NCI-H1436 (cell line): ENCODE data around the gene PLCD1.
"Not testable (repeated sequence)": the region's sequence is repeated elsewhere in the genome, so short reads cannot be mapped to it uniquely, and the experiment has no call there.

Experiments
- DNase-seq: peaks from one replicate; lab custom pipeline; 2025; lab: John Stamatoyannopoulos, UW

PLCD1 gene

DNA sequence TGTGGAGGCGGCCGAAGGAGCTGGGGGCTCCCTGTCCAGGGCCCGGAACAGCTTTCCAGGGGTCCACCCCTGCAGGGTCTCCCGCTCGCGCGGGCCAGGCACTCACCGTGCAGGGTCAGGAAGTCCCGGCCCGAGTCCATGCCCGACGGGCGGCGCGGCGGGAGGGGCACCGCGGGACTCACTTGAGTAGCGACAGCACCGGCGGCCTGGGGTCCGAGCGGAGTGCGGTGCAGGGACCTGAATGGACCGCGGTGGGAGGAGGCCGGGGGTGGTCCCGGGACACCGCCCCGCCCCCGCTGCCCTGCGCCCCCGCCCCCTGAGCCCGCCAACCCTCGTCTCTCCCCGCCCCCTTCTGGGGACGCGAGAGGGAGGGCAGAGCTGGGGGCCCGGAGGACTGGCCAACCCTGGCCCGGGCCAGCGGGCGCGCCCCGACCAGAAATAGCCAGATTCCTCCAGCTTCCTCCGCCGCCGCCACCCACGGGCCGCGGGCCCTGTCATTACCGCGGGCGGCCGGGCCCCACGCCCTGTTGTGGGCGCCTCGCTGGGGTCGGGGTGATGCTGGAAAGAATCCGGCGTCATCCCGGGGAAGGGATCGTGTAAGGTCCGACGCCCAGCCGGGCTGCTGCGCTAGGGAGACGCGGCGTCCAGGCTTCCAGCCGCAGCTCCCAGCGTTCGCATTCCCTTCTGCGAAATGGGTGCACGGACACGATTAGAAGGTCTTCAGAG, at the start of gene PLCD1:
Gene PLCD1 (minus strand): TSS at position 243 of the 726 bp plus-strand sequence. CDS start 103 bp downstream, at position 140.
- no peak for DNase-seq

DNA sequence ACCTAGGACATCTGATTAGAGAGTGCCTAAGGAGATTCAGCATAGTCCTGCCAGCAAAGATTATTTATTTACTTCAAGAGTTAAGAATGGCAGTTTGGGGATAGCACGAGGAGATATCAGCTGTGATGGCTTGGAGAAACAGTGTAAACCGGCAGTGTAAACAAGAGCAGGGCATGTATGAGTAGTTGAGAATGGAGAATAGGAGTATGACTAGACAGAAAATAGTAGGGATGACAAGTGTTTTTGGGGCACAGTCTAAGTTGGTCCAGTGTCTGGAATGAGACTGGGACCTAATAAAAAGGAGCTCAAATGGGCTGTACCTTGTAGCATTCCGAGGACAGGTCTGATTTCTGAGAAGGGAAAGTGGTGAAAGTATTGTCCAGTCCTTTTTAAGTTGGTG, 47.6 kb upstream of the PLCD1 start:
- not testable (repeated sequence) for DNase-seq

DNA sequence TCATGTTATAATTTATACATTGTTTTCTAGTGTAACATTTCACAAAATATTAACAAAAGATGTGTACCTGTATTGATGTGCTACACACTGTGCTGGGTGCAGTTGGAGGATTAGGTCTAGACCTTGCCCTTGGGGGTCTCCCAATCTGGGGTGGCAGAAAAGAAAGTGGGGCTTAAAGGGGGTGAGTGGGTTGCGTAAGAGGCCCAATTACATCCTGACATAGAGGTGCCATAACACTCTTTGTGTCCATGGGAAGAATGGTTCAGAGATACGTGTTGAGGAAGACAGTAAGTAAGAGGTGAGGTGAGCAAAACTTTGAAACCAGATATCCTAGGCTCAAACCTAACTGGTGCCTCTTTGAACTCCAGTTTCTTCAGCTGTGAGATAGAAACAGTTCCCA, 40.6 kb upstream of the PLCD1 start:
- no peak for DNase-seq

DNA sequence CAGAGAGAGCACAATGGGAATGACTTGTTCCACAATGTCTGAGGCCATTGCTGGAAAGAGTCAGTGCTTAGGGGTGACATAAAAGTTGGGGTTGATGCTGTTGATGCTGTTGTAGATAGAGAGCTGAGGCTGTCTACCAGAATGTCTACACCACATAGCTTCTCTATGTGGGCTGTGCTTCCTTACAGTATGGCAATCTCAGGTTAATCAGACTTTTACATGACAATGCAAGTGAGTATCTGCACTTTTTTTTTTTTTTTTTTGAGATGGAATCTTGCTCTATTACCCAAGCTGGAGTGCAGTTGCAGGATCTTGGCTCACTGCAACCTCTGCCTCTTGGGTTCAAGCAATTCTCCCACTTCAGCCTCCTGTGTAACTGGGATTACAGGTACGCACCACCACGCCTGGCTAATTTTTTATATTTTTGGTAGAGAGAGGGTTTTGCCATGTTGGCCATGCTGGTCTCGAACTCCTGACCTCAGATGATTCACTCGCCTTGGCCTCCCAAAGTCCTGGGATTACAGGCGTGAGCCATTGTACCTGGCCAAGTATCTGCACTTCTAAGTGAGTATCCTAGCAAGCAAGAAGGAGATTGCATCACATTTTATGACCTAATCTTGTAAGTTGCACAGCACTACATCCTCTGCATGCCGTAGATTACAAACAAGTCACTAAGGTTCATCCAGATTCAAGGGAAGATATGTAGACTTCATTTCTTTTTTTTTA, 38.2 kb upstream of the PLCD1 start:
- DNase-seq: no peak

DNA sequence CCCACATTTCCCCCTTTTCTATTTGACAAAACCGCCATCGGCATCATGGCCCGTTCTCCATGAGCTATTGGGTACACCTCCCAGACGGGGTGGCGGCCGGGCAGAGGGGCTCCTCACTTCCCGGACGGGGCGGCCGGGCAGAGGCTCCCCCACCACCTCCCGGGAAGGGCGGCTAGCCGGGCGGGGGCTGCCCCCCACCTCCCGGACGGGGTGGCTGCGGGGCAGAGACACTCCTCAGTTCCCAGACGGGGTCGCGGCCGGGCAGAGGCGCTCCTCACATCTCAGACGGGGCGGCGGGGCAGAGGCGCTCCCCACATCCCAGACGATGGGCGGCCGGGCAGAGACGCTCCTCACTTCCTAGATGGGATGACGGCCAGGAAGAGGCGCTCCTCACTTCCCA, 35.0 kb upstream of the PLCD1 start:
- DNase-seq: not testable (repeated sequence)

DNA sequence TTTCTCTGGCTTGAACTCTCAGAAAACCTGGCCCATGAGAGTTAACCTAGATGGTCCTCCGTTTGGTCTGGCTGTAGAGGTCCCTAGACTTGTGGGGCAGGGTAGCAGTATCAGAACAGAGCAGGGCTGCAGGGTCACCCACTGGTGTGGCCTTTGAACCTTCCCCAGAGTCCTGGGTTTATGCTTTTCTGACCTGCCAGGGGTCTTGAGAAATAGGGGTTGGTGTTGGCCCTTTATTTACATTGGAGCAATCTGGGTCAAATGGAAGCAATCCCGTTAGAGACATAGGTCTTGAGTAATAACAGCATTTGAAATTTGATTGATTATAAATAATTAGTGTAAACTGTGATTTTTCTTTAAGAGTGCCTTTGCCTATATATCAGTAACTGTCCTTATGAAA, 33.4 kb upstream of the PLCD1 start:
- no peak for DNase-seq

DNA sequence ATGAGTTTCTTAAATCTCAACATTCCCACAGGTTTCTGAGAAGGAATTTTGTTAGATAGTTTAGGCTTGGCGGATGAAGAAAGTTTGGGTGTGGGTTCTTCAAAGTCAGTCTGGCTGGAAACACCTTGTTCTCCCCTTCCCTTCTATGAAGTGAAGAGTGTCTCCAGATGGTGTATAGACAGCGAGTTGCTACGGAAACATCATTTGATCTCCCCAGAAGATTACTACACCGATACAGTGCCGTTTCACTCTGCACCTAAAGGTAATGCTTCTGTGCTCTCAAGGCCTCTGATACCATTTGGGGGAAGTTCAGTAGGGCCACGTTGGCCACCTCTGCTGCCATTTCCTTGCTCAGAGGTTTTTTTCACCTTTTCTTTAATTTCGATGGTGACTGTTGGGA, 30.1 kb upstream of the PLCD1 start:
- no peak for DNase-seq

DNA sequence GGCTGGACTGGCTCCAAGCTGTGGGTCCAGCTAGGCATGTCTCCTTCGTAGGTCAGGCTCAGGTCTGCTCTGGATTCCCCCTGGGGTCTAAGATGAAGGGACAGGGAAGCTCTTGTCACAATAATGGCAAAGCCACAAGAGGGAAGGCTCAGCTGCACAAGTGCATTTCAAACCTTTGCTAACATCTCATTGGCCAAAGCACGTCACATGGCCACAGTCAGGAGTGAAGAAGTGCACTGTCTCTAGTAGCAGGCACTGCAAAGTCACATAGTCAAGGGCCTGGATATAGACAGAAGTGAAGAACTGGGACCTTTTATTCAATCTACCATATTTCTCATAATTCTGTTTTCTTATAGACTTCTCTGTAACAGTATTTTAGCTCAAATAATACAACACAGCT, 29.7 kb upstream of the PLCD1 start:
- no peak for DNase-seq

DNA sequence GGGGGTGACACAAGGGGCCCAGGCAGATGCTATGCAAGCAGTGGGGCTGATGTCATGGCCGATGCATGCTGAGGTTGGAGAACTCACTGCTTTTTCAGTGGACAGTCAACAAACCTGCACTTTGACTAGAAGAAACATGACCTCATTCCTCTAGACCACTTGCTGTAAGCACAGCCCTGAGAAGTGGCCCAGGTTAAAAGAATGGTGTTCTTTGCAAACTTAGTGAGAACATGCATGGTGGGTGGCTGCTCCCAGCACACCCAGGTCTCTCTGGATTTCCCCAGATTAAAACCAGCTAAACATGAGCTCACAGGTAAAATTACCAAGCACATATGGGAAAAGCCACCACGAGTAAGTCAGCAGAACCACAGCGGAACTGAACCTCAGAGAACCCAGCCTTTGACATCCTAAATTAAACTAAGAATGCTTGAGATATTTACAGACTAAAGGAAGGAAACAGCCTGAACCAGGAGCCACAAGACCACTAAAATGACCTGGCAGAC, 25.1 kb upstream of the PLCD1 start:
- DNase-seq: no peak

DNA sequence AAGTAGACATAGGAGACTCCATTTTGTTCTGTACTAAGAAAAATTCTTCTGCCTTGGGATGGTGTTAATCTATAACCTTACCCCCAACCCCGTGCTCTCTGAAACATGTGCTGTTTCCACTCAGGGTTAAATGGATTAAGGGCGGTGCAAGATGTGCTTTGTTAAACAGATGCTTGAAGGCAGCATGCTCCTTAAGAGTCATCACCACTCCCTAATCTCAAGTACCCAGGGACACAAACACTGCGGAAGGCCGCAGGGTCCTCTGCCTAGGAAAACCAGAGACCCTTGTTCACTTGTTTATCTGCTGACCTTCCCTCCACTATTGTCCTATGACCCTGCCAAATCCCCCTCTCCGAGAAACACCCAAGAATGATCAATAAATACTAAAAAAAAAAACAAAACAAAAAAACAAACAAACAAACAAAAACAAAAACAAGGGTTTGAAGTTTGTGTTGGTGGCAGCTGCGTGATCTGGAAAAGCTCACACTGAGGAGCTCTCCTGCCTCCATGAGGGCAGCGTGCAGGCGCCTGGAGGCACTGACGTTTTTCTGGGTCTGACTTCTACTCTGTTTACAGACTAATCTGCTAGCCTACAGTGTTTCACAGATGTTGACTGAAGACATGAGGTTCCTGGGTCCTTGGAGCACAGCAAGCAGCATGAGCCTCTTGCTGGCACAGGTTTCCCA, 24.5 kb upstream of the PLCD1 start:
- not testable (repeated sequence) for DNase-seq

DNA sequence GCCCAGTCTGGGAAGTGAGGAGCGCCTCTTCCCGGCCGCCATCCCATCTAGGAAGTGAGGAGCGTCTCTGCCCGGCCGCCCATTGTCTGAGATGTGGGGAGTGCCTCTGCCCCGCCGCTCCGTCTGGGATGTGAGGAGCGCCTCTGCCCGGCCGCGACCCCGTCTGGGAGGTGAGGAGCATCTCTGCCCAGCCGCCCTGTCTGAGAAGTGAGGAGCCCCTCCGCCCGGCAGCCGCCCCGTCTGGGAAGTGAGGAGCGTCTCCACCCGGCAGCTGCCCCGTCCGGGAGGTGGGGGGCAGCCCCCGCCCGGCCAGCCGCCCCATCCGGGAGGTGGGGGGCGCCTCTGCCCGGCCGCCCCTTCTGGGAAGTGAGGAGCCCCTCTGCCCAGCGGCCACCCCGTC, 23.8 kb upstream of the PLCD1 start:
- not testable (repeated sequence) for DNase-seq

DNA sequence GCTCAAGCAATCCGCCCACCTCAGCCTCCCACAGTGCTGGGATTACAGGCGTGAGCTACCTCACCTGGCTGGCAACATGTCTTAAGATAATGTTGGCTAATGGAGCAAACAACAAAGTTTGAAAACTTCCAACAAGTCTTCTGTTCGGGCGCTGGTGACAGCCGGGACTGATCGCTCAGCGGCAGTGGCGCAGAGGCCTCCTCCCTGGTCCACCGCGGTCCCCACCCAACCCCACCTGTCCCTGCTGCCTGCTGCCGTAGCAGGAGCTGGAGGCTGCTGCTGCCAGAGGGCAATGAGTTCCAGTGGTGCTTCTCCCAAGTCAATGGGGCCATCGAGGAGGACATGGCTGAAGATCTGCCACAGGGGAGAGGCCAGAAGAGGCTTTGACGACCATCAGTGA, 21.7 kb upstream of the PLCD1 start:
- DNase-seq: no peak

DNA sequence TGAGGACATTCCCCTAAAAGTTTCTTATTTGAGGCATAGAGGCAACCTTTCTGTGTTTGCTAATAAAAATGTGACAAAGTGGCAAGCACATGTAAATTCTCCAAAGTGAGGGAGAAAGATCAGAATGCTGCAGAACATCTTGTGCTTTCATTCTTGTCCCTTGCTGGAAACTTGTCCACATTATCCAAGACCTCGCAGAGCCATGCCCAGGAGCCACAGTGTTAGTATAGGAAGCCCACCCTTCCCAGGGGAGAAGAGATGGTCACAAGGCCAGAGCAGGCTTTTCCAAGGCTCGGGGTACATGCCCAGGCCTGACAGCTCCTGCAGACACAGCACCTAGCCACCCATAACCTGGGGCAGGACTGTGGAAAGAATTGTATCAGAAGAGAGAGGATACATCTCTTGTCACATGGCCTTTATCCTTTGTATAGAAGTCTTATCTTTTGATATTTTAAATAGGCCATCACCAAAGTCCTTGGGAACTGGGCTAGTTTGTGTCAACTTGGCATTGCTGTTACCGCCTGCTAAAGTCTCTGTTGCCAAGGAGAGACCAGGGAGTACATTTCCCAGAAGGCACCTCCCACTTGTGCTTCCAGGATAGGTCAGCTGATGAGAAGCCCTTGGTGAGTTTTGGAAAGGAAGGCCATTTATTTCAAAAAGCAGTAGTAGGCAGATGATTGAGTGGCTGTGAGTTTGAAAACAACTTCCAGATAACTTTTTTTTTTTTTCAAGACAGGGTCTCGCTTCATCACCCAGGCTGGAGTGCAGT, 20.1 kb upstream of the PLCD1 start:
- DNase-seq: no peak

DNA sequence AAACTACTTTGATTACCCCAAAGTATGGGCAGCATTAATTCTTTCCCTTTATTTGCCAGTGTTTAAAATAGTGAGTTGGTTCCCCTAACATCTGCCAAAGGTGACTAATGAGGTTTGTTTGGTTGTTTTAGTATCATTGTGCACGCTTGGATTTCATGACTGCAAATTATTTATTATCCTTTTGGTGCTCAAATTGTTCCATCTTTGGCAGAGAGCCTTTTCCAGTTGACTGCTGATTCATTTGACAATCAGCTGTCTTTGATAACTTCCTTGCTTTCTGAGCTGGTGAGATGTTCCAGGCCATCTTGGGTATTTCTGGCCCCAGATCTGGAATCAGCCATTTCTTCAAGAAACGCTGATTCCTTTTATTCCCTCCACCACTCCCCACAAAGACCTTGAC, 18.5 kb upstream of the PLCD1 start:
- DNase-seq: no peak

DNA sequence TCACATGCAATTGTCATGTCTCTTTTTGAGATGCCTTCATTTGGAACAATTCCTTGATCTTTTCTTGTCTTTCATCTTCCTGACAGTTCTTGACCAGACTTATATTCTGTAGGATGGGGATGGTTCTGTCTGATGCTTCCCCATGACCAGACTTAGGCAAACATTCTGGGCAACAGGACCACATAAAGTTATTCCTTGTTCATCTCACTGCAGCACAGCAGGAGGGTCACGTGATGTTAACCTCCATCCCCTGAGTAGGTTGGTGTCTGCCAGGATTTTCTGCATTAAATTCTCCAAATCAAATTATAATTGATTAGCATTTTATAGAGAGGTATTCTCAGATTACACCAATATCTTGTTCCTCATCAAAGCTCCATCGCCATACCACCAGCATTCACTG, 17.4 kb upstream of the PLCD1 start:
- DNase-seq: no peak

DNA sequence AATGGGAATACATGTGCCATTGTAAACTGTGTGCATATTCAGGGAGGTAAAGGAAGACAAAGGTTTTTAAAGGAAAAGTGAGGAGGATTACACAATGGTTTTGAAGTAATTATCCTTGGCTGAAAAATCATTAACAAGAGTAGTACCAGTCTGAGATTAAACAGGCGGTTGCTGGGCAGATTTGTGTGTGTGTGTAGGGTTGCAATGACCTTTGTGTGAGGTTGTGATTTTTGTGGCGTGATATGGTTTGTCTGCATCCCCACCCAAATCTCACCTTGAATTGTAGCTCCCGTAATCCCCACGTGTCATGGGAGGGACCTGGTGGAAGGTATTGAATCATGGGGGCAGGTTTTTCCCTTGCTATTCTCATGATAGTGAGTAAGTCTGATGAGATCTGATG, 16.6 kb upstream of the PLCD1 start:
- DNase-seq: no peak

DNA sequence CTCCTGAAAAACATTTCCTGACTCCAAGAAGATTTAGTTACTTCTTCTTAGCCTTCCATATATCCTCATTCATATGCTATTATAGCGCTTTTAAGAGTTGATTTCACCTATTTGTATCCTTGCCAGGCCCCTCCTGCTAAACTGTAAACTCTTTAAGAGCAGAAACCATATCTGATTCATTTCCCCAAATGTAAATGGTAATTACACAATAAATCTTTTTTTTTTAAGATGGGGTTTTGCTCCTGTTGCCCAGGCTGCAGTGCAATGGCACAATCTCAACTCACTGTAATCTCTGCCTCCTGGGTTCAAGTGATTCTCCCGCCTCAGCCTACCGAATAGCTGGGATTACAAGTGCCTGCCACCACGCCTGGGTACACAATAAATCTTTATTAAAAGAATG, 14.0 kb upstream of the PLCD1 start:
- no peak for DNase-seq

DNA sequence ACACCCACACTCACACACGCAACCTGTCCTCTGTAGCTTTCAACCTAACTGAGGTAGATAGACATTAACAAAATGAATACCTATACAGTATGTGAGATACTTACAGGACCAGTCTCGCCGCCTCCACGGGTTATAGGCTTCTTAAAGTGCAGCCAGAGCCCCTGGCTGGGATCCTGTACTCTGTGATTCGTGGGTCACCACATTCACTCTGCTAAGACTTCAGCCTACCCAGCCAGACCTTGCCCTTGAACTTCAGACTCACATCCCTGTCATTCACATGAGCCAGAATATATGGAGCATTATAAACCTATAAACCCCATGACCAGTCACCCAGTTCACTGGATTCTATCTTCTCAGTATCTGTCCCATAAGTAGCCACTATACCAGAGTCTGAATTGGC, 11.0 kb upstream of the PLCD1 start:
- no peak for DNase-seq

DNA sequence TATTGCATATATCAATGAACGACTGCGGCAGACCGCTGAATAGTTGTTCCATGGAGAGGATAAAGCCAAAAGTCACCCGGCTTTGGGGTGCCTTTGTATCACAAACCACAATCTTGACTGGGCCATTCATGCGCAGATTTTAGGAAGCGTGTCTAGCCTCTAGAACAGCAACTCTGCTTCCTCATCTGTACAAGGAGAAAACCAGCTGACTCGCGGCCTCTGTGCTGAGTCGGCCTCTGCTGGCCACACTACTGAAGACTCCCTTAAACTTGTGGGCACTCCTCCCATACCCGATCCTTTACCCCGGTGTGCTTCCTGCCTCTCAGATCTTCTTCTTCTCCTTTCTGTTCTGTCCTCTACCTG, 10.4 kb upstream of the PLCD1 start:
- no peak for DNase-seq

DNA sequence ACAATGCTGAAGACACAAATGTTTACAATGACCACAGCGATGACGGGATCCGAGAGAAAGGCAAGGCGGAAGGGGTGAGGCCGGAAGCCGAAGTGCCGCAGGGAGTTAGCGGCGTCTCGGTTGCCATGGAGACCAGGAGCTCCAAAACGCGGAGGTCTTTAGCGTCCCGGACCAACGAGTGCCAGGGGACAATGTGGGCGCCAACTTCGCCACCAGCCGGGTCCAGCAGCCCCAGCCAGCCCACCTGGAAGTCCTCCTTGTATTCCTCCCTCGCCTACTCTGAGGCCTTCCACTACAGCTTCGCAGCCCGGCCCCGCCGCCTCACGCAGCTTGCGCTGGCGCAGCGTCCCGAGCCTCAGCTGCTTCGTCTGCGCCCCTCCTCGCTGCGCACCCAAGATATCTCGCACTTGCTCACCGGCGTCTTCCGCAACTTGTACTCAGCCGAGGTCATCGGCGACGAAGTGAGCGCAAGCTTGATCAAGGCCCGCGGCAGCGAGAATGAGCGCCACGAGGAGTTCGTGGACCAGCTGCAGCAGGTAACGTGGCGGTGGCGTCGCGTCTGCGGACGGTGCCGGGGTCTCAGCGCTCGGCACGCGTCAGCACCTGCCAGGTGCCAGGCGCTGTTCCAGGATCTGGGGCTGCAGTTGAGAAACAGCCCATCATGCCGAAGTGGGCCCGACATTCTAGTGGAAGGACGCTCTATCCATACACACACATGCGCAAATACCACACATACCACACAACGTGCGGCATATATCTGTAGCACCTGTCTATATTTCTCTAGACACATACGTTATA, 9.9 kb upstream of the PLCD1 start, which contains the start of gene DLEC1:
Gene DLEC1 (plus strand): TSS at position 108 of the 798 bp plus-strand sequence. CDS start 18 bp downstream, at position 126.
- peak; percentile 27 for DNase-seq

DNA sequence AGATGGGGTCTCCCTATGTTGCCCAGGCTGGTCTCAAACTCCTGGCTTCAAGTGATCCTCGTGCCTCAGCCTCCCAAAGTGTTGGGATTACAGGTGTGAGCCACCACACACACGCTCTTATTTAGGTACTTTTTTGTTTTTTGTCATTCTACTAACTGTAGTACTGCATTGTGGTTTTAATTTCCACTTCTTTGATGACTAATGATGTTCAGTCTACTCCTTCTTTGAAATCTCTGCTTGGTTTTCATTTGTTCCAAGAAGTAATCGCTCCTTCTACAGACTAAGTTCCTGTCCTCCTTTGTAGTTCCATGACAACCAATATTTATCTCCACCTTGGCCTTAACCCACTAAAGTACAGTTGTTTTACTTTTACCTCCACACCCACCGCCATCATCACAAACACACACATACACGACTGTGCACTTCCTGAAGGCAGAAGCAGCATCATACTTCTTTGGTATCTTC, 9.0 kb upstream of the PLCD1 start:
- DNase-seq: no peak
